Bronchial epithelial cell (primary cell): ENCODE measurements around the gene CD244. TPM values are rescaled to one million over a fixed set of nuclear protein-coding genes. Genes with fewer than 3 reads are reported as not detected.

Experiments
- DNase-seq: peaks from one replicate; pipeline ENCODE4 v3.0.0-alpha.2; 2010; ENCODE audit warnings: low read depth
- FAIRE-seq: peaks from 2 replicates; lab custom pipeline; 2011; peaks lifted over from hg19 to GRCh38; lab: Jason Lieb, UNC
- H3K27me3 ChIP-seq: 2 replicates; pipeline ENCODE4 v1.5.1; 2011; ENCODE audit warnings: low read length; ENCODE audit not compliant: control insufficient read depth, insufficient read depth
- H3K36me3 ChIP-seq: 2 replicates; pipeline ENCODE4 v1.5.1; 2011; ENCODE audit warnings: low read length; ENCODE audit not compliant: control insufficient read depth, insufficient read depth
- H3K4me3 ChIP-seq: 2 replicates; pipeline ENCODE4 v1.5.1; 2011; ENCODE audit warnings: mild to moderate bottlenecking, low read depth, low read length, control low read depth
- CTCF ChIP-seq: IDR thresholded peaks from 2 replicates; pipeline ENCODE4 v1.5.1; 2011; ENCODE audit warnings: mild to moderate bottlenecking, moderate library complexity, low read length, control low read depth, inconsistent platforms; ENCODE audit not compliant: insufficient read depth, severe bottlenecking
- total RNA-seq: library from RNA; depleted of rRNA; stranded (reverse); fragments of >200 nt; gene quantifications from 2 replicates; pipeline ENCODE4 v1.2.1, GENCODE V29; 2014

CD244 gene
- total RNA-seq, 1 donor from 2014 or later, result under 0.01 TPM

- no peak for TF ChIP-seq CTCF
- Histone ChIP-seq H3K36me3 (no peaks in the 10 kb centered on the region), H3K4me3 (no peak overlapping the region), H3K27me3 (no peaks in the 10 kb centered on the region)
- DNase-seq (no peak), FAIRE-seq (no peak)
Measured at GRCh38 chr1:160806784-160807183, 55.9 kb downstream of the CD244 start.

GRCh38 chr1:160806109-160806665, 56.5 kb downstream of the CD244 start:
- FAIRE-seq (no peak), DNase-seq (no peak)
- H3K27me3 ChIP-seq, result no peaks in the 10 kb centered on the region
- no peaks in the 10 kb centered on the region for H3K36me3 ChIP-seq
- no peak overlapping the region for H3K4me3 ChIP-seq
- TF ChIP-seq CTCF, result no peak

GRCh38 chr1:160801836-160802580, 60.7 kb downstream of the CD244 start:
- H3K36me3 ChIP-seq, result no peaks in the 10 kb centered on the region
- FAIRE-seq, result no peak
- TF ChIP-seq CTCF, result no peak
- H3K4me3 ChIP-seq, result no peak overlapping the region
- DNase-seq, result no peak
- H3K27me3 ChIP-seq, result no peaks in the 10 kb centered on the region

GRCh38 chr1:160800645-160801408, 61.9 kb downstream of the CD244 start:
- DNase-seq (no peak), FAIRE-seq (no peak)
- Histone ChIP-seq H3K4me3 (no peak overlapping the region), H3K36me3 (no peaks in the 10 kb centered on the region), H3K27me3 (no peaks in the 10 kb centered on the region)
- TF ChIP-seq CTCF, result no peak

- no peak for TF ChIP-seq CTCF
- Histone ChIP-seq H3K27me3 (no peaks in the 10 kb centered on the region), H3K4me3 (no peak overlapping the region), H3K36me3 (no peaks in the 10 kb centered on the region)
- DNase-seq (no peak), FAIRE-seq (no peak)
Measured at GRCh38 chr1:160800142-160800541, 62.5 kb downstream of the CD244 start.
